NCI-H1092 treated with DMSO at 0.1 percent for 48 hours (cell line): Measurements from ENCODE around the gene SH3BP4.
"Not testable (repeated sequence)": the region's sequence is repeated elsewhere in the genome, so short reads cannot be mapped to it uniquely, and the experiment has no call there.

Experiments
- DNase-seq: peaks from one replicate; lab custom pipeline; 2025; lab: John Stamatoyannopoulos, UW

The SH3BP4 gene

GRCh38 chr2:235055891-235056516 lies 104.2 kb downstream of the SH3BP4 start:
- DNase-seq: no peak

- DNase-seq: no peak
These were observed 105.0 kb downstream of the SH3BP4 start for GRCh38 chr2:235056768-235057167.

- DNase-seq: not testable (repeated sequence)
These were observed 105.8 kb downstream of the SH3BP4 start for GRCh38 chr2:235057616-235058015.

GRCh38 chr2:235059161-235059560 lies 107.3 kb downstream of the SH3BP4 start:
- DNase-seq: no peak

GRCh38 chr2:235061656-235062055 lies 109.8 kb downstream of the SH3BP4 start:
- no peak for DNase-seq

- no peak for DNase-seq
These were observed 111.7 kb downstream of the SH3BP4 start for GRCh38 chr2:235063471-235063961.

- DNase-seq: no peak
These were observed 113.2 kb downstream of the SH3BP4 start for GRCh38 chr2:235064976-235065375.

- DNase-seq: no peak
These were observed 114.7 kb downstream of the SH3BP4 start for GRCh38 chr2:235066490-235066889.

GRCh38 chr2:235066895-235067294 lies 115.1 kb downstream of the SH3BP4 start:
- no peak for DNase-seq

- DNase-seq: no peak
These were observed 116.9 kb downstream of the SH3BP4 start for GRCh38 chr2:235068701-235069100.

- no peak for DNase-seq
These were observed 118.4 kb downstream of the SH3BP4 start for GRCh38 chr2:235070063-235070706.

GRCh38 chr2:235073868-235074413 lies 122.1 kb downstream of the SH3BP4 start:
- DNase-seq: no peak

GRCh38 chr2:235077046-235077445 lies 125.2 kb downstream of the SH3BP4 start:
- no peak for DNase-seq

- no peak for DNase-seq
These were observed 126.4 kb downstream of the SH3BP4 start for GRCh38 chr2:235078182-235078581.

- DNase-seq: no peak
These were observed 127.2 kb downstream of the SH3BP4 start for GRCh38 chr2:235078914-235079472.

- DNase-seq: no peak
These were observed 128.3 kb downstream of the SH3BP4 start for GRCh38 chr2:235080101-235080500.

GRCh38 chr2:235082578-235083338 lies 130.9 kb downstream of the SH3BP4 start:
- no peak for DNase-seq

- no peak for DNase-seq
These were observed 132.0 kb downstream of the SH3BP4 start for GRCh38 chr2:235083822-235084221.

GRCh38 chr2:235084424-235084823 lies 132.6 kb downstream of the SH3BP4 start:
- no peak for DNase-seq

- DNase-seq: no peak
These were observed 133.7 kb downstream of the SH3BP4 start for GRCh38 chr2:235085476-235085875.

GRCh38 chr2:235086481-235087184 lies 134.8 kb downstream of the SH3BP4 start:
- no peak for DNase-seq
